HL-60 (cell line): ENCODE results near the gene MRPL42.

Source experiments
- DNase-seq, 2 experiments: peaks; one replicate each; pipeline ENCODE4 v3.0.0-alpha.2; 2010 to 2020; ENCODE audit warnings: low read depth in 1 of 2, low spot score in 1 of 2
- H3K27ac ChIP-seq: fragments of 250-450 bp; sonication (Bioruptor Pico); replicated peaks from 2 replicates; pipeline ENCODE4 v1.5.1; 2020; ENCODE audit warnings: mild to moderate bottlenecking, moderate library complexity
- H3K27me3 ChIP-seq: fragments of 250-450 bp; sonication (Bioruptor Pico); 2 replicates; pipeline ENCODE4 v1.5.1; 2021; ENCODE audit warnings: mild to moderate bottlenecking, moderate library complexity; ENCODE audit not compliant: insufficient read depth, poor library complexity, severe bottlenecking
- H3K4me3 ChIP-seq: replicated peaks from 2 replicates; pipeline ENCODE4 v1.5.1; 2011; ENCODE audit warnings: mild to moderate bottlenecking, control low read depth, low read length; ENCODE audit not compliant: insufficient read depth
- CTCF ChIP-seq: IDR thresholded peaks from one replicate; pipeline ENCODE4 v1.5.1; 2011; ENCODE audit warnings: low read length, control low read depth, inconsistent platforms; ENCODE audit not compliant: insufficient read depth
- GABPA ChIP-seq: IDR thresholded peaks from 2 replicates; pipeline ENCODE4 v1.6.1; 2012; ENCODE audit warnings: low read depth
- POLR2AphosphoS5 ChIP-seq: IDR thresholded peaks from 2 replicates; pipeline ENCODE4 v1.6.1; 2012; ENCODE audit warnings: low read depth
- SPI1 ChIP-seq: IDR thresholded peaks from 2 replicates; pipeline ENCODE4 v1.6.1; 2012; ENCODE audit warnings: low read depth, mild to moderate bottlenecking, borderline replicate concordance
- TF ChIP-seq, protein P1 (sequence below): IDR thresholded peaks from 2 replicates; pipeline ENCODE4 v1.6.1; 2012; ENCODE audit warnings: low read depth; ENCODE audit not compliant: insufficient replicate concordance

The MRPL42 gene

DNA sequence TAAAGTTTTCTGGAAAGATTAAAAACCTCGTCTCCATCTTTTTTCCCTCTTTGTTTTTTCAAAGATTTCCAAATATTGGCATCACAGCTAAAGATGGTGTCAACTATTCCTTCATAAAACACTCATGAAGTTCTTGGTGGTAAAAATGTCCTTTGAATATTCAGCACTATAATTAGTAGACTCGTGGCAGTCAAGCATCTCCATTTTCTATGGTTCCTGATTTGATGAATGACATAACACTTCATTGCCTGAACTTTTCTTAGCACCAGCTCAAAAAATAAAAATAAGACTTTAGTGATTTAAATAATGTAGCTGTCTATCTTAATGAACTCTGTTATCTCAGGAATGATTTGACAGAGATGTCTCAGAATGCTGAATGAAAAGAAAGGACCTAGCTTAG, 45.3 kb upstream of the MRPL42 start:
- no peaks in the 10 kb centered on the region for H3K27me3 ChIP-seq
- no peak overlapping the region for H3K27ac ChIP-seq
- TF ChIP-seq SPI1 (no peak), GABPA (no peak), CTCF (no peak), POLR2AphosphoS5 (no peak)
- TF ChIP-seq, protein P1, sequence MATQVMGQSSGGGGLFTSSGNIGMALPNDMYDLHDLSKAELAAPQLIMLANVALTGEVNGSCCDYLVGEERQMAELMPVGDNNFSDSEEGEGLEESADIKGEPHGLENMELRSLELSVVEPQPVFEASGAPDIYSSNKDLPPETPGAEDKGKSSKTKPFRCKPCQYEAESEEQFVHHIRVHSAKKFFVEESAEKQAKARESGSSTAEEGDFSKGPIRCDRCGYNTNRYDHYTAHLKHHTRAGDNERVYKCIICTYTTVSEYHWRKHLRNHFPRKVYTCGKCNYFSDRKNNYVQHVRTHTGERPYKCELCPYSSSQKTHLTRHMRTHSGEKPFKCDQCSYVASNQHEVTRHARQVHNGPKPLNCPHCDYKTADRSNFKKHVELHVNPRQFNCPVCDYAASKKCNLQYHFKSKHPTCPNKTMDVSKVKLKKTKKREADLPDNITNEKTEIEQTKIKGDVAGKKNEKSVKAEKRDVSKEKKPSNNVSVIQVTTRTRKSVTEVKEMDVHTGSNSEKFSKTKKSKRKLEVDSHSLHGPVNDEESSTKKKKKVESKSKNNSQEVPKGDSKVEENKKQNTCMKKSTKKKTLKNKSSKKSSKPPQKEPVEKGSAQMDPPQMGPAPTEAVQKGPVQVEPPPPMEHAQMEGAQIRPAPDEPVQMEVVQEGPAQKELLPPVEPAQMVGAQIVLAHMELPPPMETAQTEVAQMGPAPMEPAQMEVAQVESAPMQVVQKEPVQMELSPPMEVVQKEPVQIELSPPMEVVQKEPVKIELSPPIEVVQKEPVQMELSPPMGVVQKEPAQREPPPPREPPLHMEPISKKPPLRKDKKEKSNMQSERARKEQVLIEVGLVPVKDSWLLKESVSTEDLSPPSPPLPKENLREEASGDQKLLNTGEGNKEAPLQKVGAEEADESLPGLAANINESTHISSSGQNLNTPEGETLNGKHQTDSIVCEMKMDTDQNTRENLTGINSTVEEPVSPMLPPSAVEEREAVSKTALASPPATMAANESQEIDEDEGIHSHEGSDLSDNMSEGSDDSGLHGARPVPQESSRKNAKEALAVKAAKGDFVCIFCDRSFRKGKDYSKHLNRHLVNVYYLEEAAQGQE = no peak
- no peak for DNase-seq
- no peak overlapping the region for H3K4me3 ChIP-seq

DNA sequence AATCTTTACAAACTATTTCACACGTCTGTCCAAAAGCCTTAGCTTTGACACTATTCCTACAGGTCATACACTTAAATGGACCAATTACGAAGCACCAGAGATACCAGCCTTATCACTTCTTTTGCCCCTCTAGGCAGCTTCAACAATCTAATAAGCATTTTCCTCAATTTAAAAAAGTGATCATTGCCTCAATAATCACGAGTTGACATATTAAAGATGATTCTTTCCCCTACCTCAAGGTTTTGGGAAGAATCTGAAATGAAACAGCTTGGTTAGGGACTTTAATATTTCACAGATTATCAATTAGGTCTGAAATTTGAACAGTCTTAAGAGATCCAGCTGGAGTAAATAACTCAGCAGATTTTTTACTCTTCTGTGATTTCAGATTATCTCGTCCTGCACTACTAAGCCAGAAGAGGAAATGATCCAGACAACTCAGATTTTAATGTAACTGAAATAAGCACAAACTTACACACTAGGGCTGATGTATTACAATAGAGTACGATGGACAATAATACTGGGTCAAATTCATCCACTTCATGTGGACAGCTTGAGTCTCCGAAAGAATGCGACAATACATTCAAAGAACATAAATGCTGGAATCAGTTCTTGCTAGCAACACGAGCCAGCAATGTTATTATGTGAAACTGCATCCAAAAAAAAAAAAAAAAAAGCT, 41.4 kb upstream of the MRPL42 start:
- no peak overlapping the region for H3K4me3 ChIP-seq
- TF ChIP-seq SPI1 (no peak), GABPA (no peak), POLR2AphosphoS5 (no peak), CTCF (no peak)
- TF ChIP-seq, protein P1 = no peak
- no peak overlapping the region for H3K27ac ChIP-seq
- no peaks in the 10 kb centered on the region for H3K27me3 ChIP-seq
- no peak for DNase-seq

DNA sequence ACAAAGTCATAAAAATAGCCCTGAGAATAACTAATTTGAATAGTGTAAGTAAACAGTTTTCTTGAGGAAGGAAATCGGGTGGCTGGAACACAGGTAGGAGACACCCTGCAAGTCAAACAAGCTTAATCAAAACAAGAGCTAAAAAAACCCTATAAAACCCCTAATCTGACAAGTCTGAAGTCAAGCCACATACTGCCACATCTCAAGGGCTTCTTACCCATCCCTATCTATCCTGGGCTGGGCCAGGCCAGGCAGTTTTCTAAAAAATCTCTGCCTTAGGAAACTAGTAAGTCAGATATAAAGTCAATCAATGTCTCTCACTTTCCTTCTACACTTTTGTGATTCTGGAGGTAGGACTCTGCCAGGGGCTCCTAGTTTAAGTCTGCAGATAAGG, 40.9 kb upstream of the MRPL42 start:
- no peak overlapping the region for H3K4me3 ChIP-seq
- H3K27ac ChIP-seq = no peak overlapping the region
- TF ChIP-seq SPI1 (no peak), CTCF (no peak), POLR2AphosphoS5 (no peak), GABPA (no peak)
- TF ChIP-seq, protein P1 = no peak
- no peak for DNase-seq
- no peaks in the 10 kb centered on the region for H3K27me3 ChIP-seq
